Activated CD4-positive, alpha-beta T cell treated with anti-CD3 and anti-CD28 coated beads, Interleukin-2, amount 10 ng/mL, durations not matched to agents 24 days and 14 days (primary cell): ENCODE data around the gene ING5. TPM values are rescaled to one million over a fixed set of nuclear protein-coding genes. Genes with fewer than 3 reads are reported as not detected.

Experiments used
- DNase-seq: peaks from one replicate; pipeline ENCODE4 v3.0.0; 2022
- H3K27ac Mint-ChIP-seq: one replicate; pipeline ENCODE4 v1.8.0; 2022; ENCODE audit warnings: mild to moderate bottlenecking, mixed read lengths
- H3K27me3 Mint-ChIP-seq: one replicate; pipeline ENCODE4 v1.8.0; 2022; ENCODE audit warnings: mixed read lengths
- H3K36me3 Mint-ChIP-seq: one replicate; pipeline ENCODE4 v1.8.0; 2022; ENCODE audit warnings: low read depth, mild to moderate bottlenecking, mixed read lengths
- H3K4me1 Mint-ChIP-seq: one replicate; pipeline ENCODE4 v1.8.0; 2021; ENCODE audit warnings: mixed read lengths
- H3K4me3 Mint-ChIP-seq: one replicate; pipeline ENCODE4 v1.8.0; 2022; ENCODE audit warnings: mild to moderate bottlenecking, moderate library complexity, mixed read lengths
- H3K9me3 Mint-ChIP-seq: one replicate; pipeline ENCODE4 v1.8.0; 2021; ENCODE audit warnings: mixed read lengths
- intact Hi-C: fragments of 100-400 bp; cut with micrococcal nuclease; formaldehyde crosslinking; loops from one replicate; pipeline ENCODE4 v1.15.1; 2023
- total RNA-seq: library from RNA; stranded (reverse); gene quantifications from 2 replicates; pipeline ENCODE4 v1.2.3, GENCODE V29; 2022

ING5 gene
- total RNA-seq, 1 donor from 2014 or later, result 55.3 TPM

- H3K4me1 Mint-ChIP-seq, result peaks cover 5% of the 10 kb centered on the region
- intact Hi-C loops, result no loop called here
- H3K27me3 Mint-ChIP-seq, result no peaks in the 10 kb centered on the region
Measured at GRCh38 chr2:241706537-241706936, 4.7 kb downstream of the ING5 start.

GRCh38 chr2:241708879-241709278, 7.0 kb downstream of the ING5 start:
- intact Hi-C loops, result no loop called here
- no peaks in the 10 kb centered on the region for H3K27me3 Mint-ChIP-seq
- no peak overlapping the region for H3K4me3 Mint-ChIP-seq
- no peak for DNase-seq
- no peak overlapping the region for H3K27ac Mint-ChIP-seq
- peaks cover 67% of the 10 kb centered on the region for H3K36me3 Mint-ChIP-seq
- no peaks in the 10 kb centered on the region for H3K9me3 Mint-ChIP-seq
- H3K4me1 Mint-ChIP-seq, result no peaks in the 10 kb centered on the region

More at GRCh38 chr2:241706537-241706936, 4.7 kb downstream of the ING5 start:
- Mint-ChIP-seq H3K36me3 (peaks cover 60% of the 10 kb centered on the region), H3K27ac (no peak overlapping the region), H3K4me3 (no peak overlapping the region), H3K9me3 (no peaks in the 10 kb centered on the region)
- no peak for DNase-seq

GRCh38 chr2:241719093-241719492, 17.3 kb downstream of the ING5 start:
- no peak overlapping the region for H3K4me3 Mint-ChIP-seq
- H3K36me3 Mint-ChIP-seq, result peaks cover 60% of the 10 kb centered on the region
- H3K4me1 Mint-ChIP-seq, result no peaks in the 10 kb centered on the region
- intact Hi-C loops, result no loop called here
- H3K9me3 Mint-ChIP-seq, result no peaks in the 10 kb centered on the region
- H3K27ac Mint-ChIP-seq, result no peak overlapping the region
- no peaks in the 10 kb centered on the region for H3K27me3 Mint-ChIP-seq
- DNase-seq, result no peak

GRCh38 chr2:241720099-241720498, 18.3 kb downstream of the ING5 start:
- Mint-ChIP-seq H3K36me3 (peaks cover 56% of the 10 kb centered on the region), H3K4me1 (no peaks in the 10 kb centered on the region), H3K27me3 (no peaks in the 10 kb centered on the region), H3K4me3 (no peak overlapping the region), H3K9me3 (no peaks in the 10 kb centered on the region), H3K27ac (no peak overlapping the region)
- DNase-seq, result no peak
- intact Hi-C loops, result no loop called here

- Mint-ChIP-seq H3K27me3 (no peaks in the 10 kb centered on the region), H3K9me3 (no peaks in the 10 kb centered on the region), H3K4me3 (no peak overlapping the region), H3K4me1 (no peaks in the 10 kb centered on the region), H3K27ac (no peak overlapping the region), H3K36me3 (peaks cover 56% of the 10 kb centered on the region)
- intact Hi-C loops, result no loop called here
- DNase-seq, result no peak
Measured at GRCh38 chr2:241720560-241720959, 18.7 kb downstream of the ING5 start.

GRCh38 chr2:241721852-241722251, 20.0 kb downstream of the ING5 start:
- peaks cover 53% of the 10 kb centered on the region for H3K36me3 Mint-ChIP-seq
- no peak for DNase-seq
- no peak overlapping the region for H3K27ac Mint-ChIP-seq
- H3K4me1 Mint-ChIP-seq, result no peaks in the 10 kb centered on the region
- H3K9me3 Mint-ChIP-seq, result no peaks in the 10 kb centered on the region
- no peak overlapping the region for H3K4me3 Mint-ChIP-seq
- H3K27me3 Mint-ChIP-seq, result no peaks in the 10 kb centered on the region
- intact Hi-C loops, result no loop called here

GRCh38 chr2:241722896-241723454, 21.1 kb downstream of the ING5 start:
- peak; percentile 51 for DNase-seq
- H3K4me1 Mint-ChIP-seq, result no peaks in the 10 kb centered on the region
- H3K36me3 Mint-ChIP-seq, result peaks cover 48% of the 10 kb centered on the region
- no peaks in the 10 kb centered on the region for H3K9me3 Mint-ChIP-seq
- intact Hi-C loops, result no loop called here
- no peak overlapping the region for H3K27ac Mint-ChIP-seq
- H3K4me3 Mint-ChIP-seq, result no peak overlapping the region
- no peaks in the 10 kb centered on the region for H3K27me3 Mint-ChIP-seq

- no peaks in the 10 kb centered on the region for H3K27me3 Mint-ChIP-seq
- H3K27ac Mint-ChIP-seq, result no peak overlapping the region
- DNase-seq, result peak; percentile 59
- peaks cover 46% of the 10 kb centered on the region for H3K36me3 Mint-ChIP-seq
- H3K9me3 Mint-ChIP-seq, result no peaks in the 10 kb centered on the region
- no peak overlapping the region for H3K4me3 Mint-ChIP-seq
- intact Hi-C loops, result no loop called here
- peaks cover 2% of the 10 kb centered on the region for H3K4me1 Mint-ChIP-seq
Measured at GRCh38 chr2:241724259-241724974, 22.6 kb downstream of the ING5 start.

- Mint-ChIP-seq H3K36me3 (peaks cover 40% of the 10 kb centered on the region), H3K27me3 (no peaks in the 10 kb centered on the region), H3K27ac (no peak overlapping the region), H3K4me1 (peaks cover 7% of the 10 kb centered on the region), H3K9me3 (no peaks in the 10 kb centered on the region), H3K4me3 (no peak overlapping the region)
- intact Hi-C loops, result no loop called here
- DNase-seq, result no peak
Measured at GRCh38 chr2:241724975-241725870, 23.4 kb downstream of the ING5 start.

- intact Hi-C loops, result no loop called here
- no peak for DNase-seq
- Mint-ChIP-seq H3K27me3 (no peaks in the 10 kb centered on the region), H3K4me1 (peaks cover 16% of the 10 kb centered on the region), H3K27ac (no peak overlapping the region), H3K4me3 (no peak overlapping the region), H3K9me3 (no peaks in the 10 kb centered on the region), H3K36me3 (peaks cover 32% of the 10 kb centered on the region)
Measured at GRCh38 chr2:241726459-241726858, 24.6 kb downstream of the ING5 start.

- Mint-ChIP-seq H3K4me1 (peaks cover 26% of the 10 kb centered on the region), H3K27me3 (no peaks in the 10 kb centered on the region), H3K36me3 (peaks cover 18% of the 10 kb centered on the region), H3K9me3 (no peaks in the 10 kb centered on the region), H3K27ac (no peak overlapping the region), H3K4me3 (no peak overlapping the region)
- intact Hi-C loops, result no loop called here
- no peak for DNase-seq
Measured at GRCh38 chr2:241728000-241728399, 26.2 kb downstream of the ING5 start.

GRCh38 chr2:241728627-241729026, 26.8 kb downstream of the ING5 start:
- intact Hi-C loops, result no loop called here

GRCh38 chr2:241729868-241730267, 28.0 kb downstream of the ING5 start:
- Mint-ChIP-seq H3K4me3 (no peak overlapping the region), H3K36me3 (peaks cover 5% of the 10 kb centered on the region), H3K9me3 (no peaks in the 10 kb centered on the region), H3K4me1 (peaks cover 30% of the 10 kb centered on the region), H3K27me3 (no peaks in the 10 kb centered on the region), H3K27ac (no peak overlapping the region)
- intact Hi-C loops, result loop anchor here (5.0 kb wide), 1 partner anchor 132 kb away; no protein-coding TSS in a partner anchor
- no peak for DNase-seq

More at GRCh38 chr2:241728627-241729026, 26.8 kb downstream of the ING5 start:
- H3K27ac Mint-ChIP-seq, result no peak overlapping the region
- no peak overlapping the region for H3K4me3 Mint-ChIP-seq
- H3K4me1 Mint-ChIP-seq, result peaks cover 28% of the 10 kb centered on the region
- H3K9me3 Mint-ChIP-seq, result no peaks in the 10 kb centered on the region
- peaks cover 12% of the 10 kb centered on the region for H3K36me3 Mint-ChIP-seq
- H3K27me3 Mint-ChIP-seq, result no peaks in the 10 kb centered on the region
- no peak for DNase-seq
